ENCODE measurements around the gene RPRD1B. TPM values are rescaled to one million over a fixed set of nuclear protein-coding genes. Genes with fewer than 3 reads are reported as not detected.
A peak's percentile ranks its signal among the peaks of the same experiment; 100 is the strongest.

RPRD1B gene
- total RNA-seq, 1 donor from 2014 or later = 37.7 TPM

DNA sequence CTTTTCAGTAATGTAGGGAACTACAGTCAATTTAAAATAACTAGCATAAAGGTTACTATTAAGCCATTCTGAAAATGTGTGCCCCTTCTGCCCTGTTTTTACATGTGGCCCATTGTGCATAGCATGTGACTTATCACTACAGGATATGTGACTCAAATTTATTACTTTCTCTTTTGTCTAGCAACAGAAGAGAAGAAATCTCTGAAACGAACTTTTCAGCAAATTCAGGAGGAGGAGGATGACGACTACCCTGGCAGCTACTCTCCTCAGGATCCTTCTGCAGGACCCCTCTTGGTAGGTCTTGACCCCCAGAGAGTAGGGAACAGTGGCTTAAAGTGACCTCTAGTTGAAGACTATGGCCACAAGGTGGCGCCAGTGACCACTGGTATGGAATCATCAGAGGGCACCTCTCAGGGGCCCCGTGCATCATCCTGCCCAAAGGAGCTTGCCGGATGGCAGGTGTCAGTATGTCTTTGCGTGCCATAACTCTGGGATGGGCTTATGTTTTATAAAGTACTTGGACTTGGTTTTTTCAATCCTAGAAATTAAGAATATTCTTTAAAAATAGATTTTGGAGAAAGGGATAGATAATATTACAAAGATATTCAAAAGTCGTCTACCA lies 23.9 kb downstream of the RPRD1B start:
- Histone ChIP-seq H3K9ac (no peak overlapping the region), H3K79me2 (ENCODE audit: low read depth) (peaks cover 34% of the 10 kb centered on the region), H3K4me1 (peaks cover 6% of the 10 kb centered on the region), H2AFZ (replicated peaks) (no peak overlapping the region), H3K9me3 (ENCODE audit: low read depth) (no peaks in the 10 kb centered on the region), H3K27me3 (no peaks in the 10 kb centered on the region), H4K20me1 (ENCODE audit: low read depth) (peaks cover 32% of the 10 kb centered on the region), H3K36me3 (peaks cover 19% of the 10 kb centered on the region), H3K4me2 (no peak overlapping the region), H3K4me3 (no peak overlapping the region), H3K27ac (no peak overlapping the region), H3F3A (ENCODE audit: low read depth) (peaks cover 25% of the 10 kb centered on the region)
- H3K4me3 Mint-ChIP-seq = no peak overlapping the region
- no peaks in the 10 kb centered on the region for H3K27me3 Mint-ChIP-seq (ENCODE audit: insufficient read depth, low read depth)
- peak; percentile 97 for DNase-seq (ENCODE audit: low spot score)
- H3K36me3 Mint-ChIP-seq = peaks cover 15% of the 10 kb centered on the region
- peaks cover 5% of the 10 kb centered on the region for H3K4me1 Mint-ChIP-seq
- no peaks in the 10 kb centered on the region for H3K9me3 Mint-ChIP-seq
- H3K27ac Mint-ChIP-seq = no peak overlapping the region
- no peak for TF ChIP-seq EZH2 (IDR thresholded peaks at IDR 0.05)
- no peak for TF ChIP-seq EZH2phosphoT487 (IDR thresholded peaks at IDR 0.05)
- TF ChIP-seq, protein P1, sequence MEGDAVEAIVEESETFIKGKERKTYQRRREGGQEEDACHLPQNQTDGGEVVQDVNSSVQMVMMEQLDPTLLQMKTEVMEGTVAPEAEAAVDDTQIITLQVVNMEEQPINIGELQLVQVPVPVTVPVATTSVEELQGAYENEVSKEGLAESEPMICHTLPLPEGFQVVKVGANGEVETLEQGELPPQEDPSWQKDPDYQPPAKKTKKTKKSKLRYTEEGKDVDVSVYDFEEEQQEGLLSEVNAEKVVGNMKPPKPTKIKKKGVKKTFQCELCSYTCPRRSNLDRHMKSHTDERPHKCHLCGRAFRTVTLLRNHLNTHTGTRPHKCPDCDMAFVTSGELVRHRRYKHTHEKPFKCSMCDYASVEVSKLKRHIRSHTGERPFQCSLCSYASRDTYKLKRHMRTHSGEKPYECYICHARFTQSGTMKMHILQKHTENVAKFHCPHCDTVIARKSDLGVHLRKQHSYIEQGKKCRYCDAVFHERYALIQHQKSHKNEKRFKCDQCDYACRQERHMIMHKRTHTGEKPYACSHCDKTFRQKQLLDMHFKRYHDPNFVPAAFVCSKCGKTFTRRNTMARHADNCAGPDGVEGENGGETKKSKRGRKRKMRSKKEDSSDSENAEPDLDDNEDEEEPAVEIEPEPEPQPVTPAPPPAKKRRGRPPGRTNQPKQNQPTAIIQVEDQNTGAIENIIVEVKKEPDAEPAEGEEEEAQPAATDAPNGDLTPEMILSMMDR (IDR thresholded peaks at IDR 0.05) = peak; percentile 90

DNA sequence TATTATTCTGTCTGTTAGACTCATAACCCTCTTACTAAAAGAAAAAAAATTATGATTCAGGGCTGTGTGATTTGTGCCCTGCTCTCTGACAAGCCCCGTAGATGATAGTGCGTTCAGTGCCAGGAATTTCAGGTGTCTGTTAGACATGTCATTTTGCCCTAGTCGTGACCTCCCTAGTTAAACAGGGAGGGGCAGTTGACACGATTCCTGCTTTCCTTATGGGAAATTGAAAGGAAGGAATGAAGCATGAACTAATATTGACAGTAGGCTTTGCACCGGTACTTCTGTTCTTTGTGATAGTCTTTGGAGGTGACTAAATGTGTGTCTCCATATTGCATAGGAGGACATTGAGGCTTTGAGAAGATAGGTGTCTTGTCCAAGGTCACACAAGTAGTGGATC lies 26.3 kb downstream of the RPRD1B start:
- no peak overlapping the region for H3K4me3 Mint-ChIP-seq
- no peak overlapping the region for H3K27ac Mint-ChIP-seq
- H3K27me3 Mint-ChIP-seq (ENCODE audit: insufficient read depth, low read depth) = no peaks in the 10 kb centered on the region
- peaks cover 15% of the 10 kb centered on the region for H4K20me1 ChIP-seq (ENCODE audit: low read depth)
- DNase-seq (ENCODE audit: low spot score) = no peak
- H3K36me3 Mint-ChIP-seq = peaks cover 21% of the 10 kb centered on the region
- H3K9ac ChIP-seq = no peak overlapping the region
- H3K79me2 ChIP-seq (ENCODE audit: low read depth) = peaks cover 10% of the 10 kb centered on the region
- H3K4me2 ChIP-seq = no peak overlapping the region
- H3K4me1 ChIP-seq = no peaks in the 10 kb centered on the region
- H3K27me3 ChIP-seq = no peaks in the 10 kb centered on the region
- no peak overlapping the region for H3K27ac ChIP-seq
- H3K9me3 ChIP-seq (ENCODE audit: low read depth) = no peaks in the 10 kb centered on the region
- peaks cover 25% of the 10 kb centered on the region for H3F3A ChIP-seq (ENCODE audit: low read depth)
- TF ChIP-seq, protein P1 (IDR thresholded peaks at IDR 0.05) = no peak
- no peak for TF ChIP-seq EZH2 (IDR thresholded peaks at IDR 0.05)
- TF ChIP-seq EZH2phosphoT487 (IDR thresholded peaks at IDR 0.05) = no peak
- peaks cover 19% of the 10 kb centered on the region for H3K36me3 ChIP-seq
- peaks cover 2% of the 10 kb centered on the region for H3K4me1 Mint-ChIP-seq
- no peaks in the 10 kb centered on the region for H3K9me3 Mint-ChIP-seq
- no peak overlapping the region for H2AFZ ChIP-seq (replicated peaks)
- no peak overlapping the region for H3K4me3 ChIP-seq

DNA sequence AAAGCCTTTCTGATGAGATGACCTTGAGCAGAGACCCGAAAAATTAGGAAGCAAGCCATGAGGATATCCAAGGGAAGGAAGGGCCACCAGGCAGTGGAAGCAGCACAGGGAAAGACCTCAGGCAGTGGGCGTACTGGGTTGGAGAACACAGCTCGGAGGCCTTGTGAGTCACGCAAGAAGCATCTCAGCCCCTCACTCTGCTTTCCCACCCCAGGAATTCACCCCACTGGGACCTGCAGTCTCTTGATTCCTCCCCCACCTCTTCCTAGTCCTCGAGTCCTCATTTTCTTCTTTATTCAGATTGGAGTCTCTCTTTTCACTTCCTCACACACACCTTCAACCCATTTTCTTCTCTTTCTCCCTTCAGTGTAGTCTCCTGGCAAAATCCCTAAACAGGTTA lies 27.0 kb downstream of the RPRD1B start:
- no peak overlapping the region for H3K9ac ChIP-seq
- H4K20me1 ChIP-seq (ENCODE audit: low read depth) = peaks cover 12% of the 10 kb centered on the region
- H3K9me3 ChIP-seq (ENCODE audit: low read depth) = no peaks in the 10 kb centered on the region
- Mint-ChIP-seq H3K4me1 (peaks cover 2% of the 10 kb centered on the region), H3K4me3 (no peak overlapping the region), H3K27me3 (ENCODE audit: insufficient read depth, low read depth) (no peaks in the 10 kb centered on the region), H3K9me3 (no peaks in the 10 kb centered on the region), H3K27ac (no peak overlapping the region), H3K36me3 (peaks cover 21% of the 10 kb centered on the region)
- peaks cover 9% of the 10 kb centered on the region for H3K79me2 ChIP-seq (ENCODE audit: low read depth)
- H3K4me3 ChIP-seq = no peak overlapping the region
- DNase-seq (ENCODE audit: low spot score) = no peak
- no peak overlapping the region for H3K4me2 ChIP-seq
- no peak overlapping the region for H2AFZ ChIP-seq (replicated peaks)
- no peak overlapping the region for H3K27ac ChIP-seq
- H3K4me1 ChIP-seq = no peaks in the 10 kb centered on the region
- H3K36me3 ChIP-seq = peaks cover 19% of the 10 kb centered on the region
- no peak for TF ChIP-seq EZH2 (IDR thresholded peaks at IDR 0.05)
- no peak for TF ChIP-seq EZH2phosphoT487 (IDR thresholded peaks at IDR 0.05)
- TF ChIP-seq, protein P1 (IDR thresholded peaks at IDR 0.05) = no peak
- peaks cover 18% of the 10 kb centered on the region for H3F3A ChIP-seq (ENCODE audit: low read depth)
- H3K27me3 ChIP-seq = no peaks in the 10 kb centered on the region
